Ovary (tissue), 3 donors: ENCODE data around the gene VAMP1.

ENCODE experiments used
- CTCF ChIP-seq, 3 donors: fragments of 450-650 bp in 2 of 3; fragments of 200-600 bp in 1 of 3; IDR thresholded peaks; one replicate each; pipeline versions ENCODE4 v1.5.1 to v1.8.0; 2016 to 2022; ENCODE audit warnings: antibody characterized with exemption in 3 of 3, mild to moderate bottlenecking in 1 of 3
- POLR2A ChIP-seq: fragments of 450-650 bp; IDR thresholded peaks from one replicate; pipeline ENCODE4 v1.6.1; 2017; ENCODE audit warnings: antibody characterized with exemption, mild to moderate bottlenecking, moderate library complexity
- donor health status: DM: no; HTN: no; CAD: no.

- TF ChIP-seq POLR2A (no peak), CTCF (IDR thresholded peaks at IDR 0.05) (no peak)
These were observed 17.8 kb upstream of the VAMP1 start for GRCh38 chr12:6488240-6488639.
